ENCODE data around the gene PIK3C2A.

PIK3C2A gene

GRCh38 chr11:17161515-17161914 is 46.3 kb downstream of the PIK3C2A start:
- no peak for DNase-seq (ENCODE audit: low spot score)

- no peak for DNase-seq (ENCODE audit: low spot score)
Measured at GRCh38 chr11:17159441-17159840, 48.3 kb downstream of the PIK3C2A start.
